Natural killer cell (primary cell): ENCODE measurements around the gene CDK14. TPM values are rescaled to one million over a fixed set of nuclear protein-coding genes. Genes with fewer than 3 reads are reported as not detected.

Experiments used
- ATAC-seq, 3 donors: fragments of 150-1000 bp in 2 of 3; fragments of 200-7000 bp in 1 of 3; cut with Tn5 transposase; 1 replicate in 1 of 3; 2 replicates in 2 of 3; pipeline ENCODE4 v1.10.0; 2021; ENCODE audit warnings: mild to moderate bottlenecking in 2 of 3, moderate library complexity in 2 of 3
- DNase-seq, 2 donors: peaks; one replicate each; pipeline versions ENCODE4 v3.0.0 to v3.0.0-alpha.2; 2013 to 2021; ENCODE audit warnings: mixed read lengths in 1 of 2
- H3K27ac ChIP-seq: one replicate; pipeline ENCODE4 v1.5.1; 2013; ENCODE audit warnings: mild to moderate bottlenecking, low read length
- H3K27me3 ChIP-seq: one replicate; pipeline ENCODE4 v1.6.1; 2013; ENCODE audit warnings: low read length; ENCODE audit not compliant: control insufficient read depth, insufficient read depth
- H3K36me3 ChIP-seq: one replicate; pipeline ENCODE4 v1.6.1; 2013; ENCODE audit warnings: low read length; ENCODE audit not compliant: control insufficient read depth, insufficient read depth
- H3K4me1 ChIP-seq: one replicate; pipeline ENCODE4 v1.6.1; 2013; ENCODE audit warnings: low read length; ENCODE audit not compliant: control insufficient read depth, insufficient read depth
- H3K4me3 ChIP-seq: one replicate; pipeline ENCODE4 v1.5.1; 2013; ENCODE audit warnings: low read length
- H3K9me3 ChIP-seq: one replicate; pipeline ENCODE4 v1.6.1; 2013; ENCODE audit warnings: low read length; ENCODE audit not compliant: control insufficient read depth, insufficient read depth
- H3K27ac Mint-ChIP-seq, 2 donors: one replicate each; pipeline ENCODE4 v1.8.0; 2022; ENCODE audit warnings: mild to moderate bottlenecking in 2 of 2, mixed read lengths in 2 of 2, moderate library complexity in 1 of 2
- H3K27me3 Mint-ChIP-seq, 2 donors: one replicate each; pipeline ENCODE4 v1.8.0; 2022; ENCODE audit warnings: low read depth in 2 of 2, mixed read lengths in 2 of 2
- H3K36me3 Mint-ChIP-seq: one replicate; pipeline ENCODE4 v1.8.0; 2022; ENCODE audit warnings: mixed read lengths
- H3K4me1 Mint-ChIP-seq, 2 donors: one replicate each; pipeline ENCODE4 v1.8.0; 2022; ENCODE audit warnings: mixed read lengths in 2 of 2
- H3K4me3 Mint-ChIP-seq: one replicate; pipeline ENCODE4 v1.8.0; 2022; ENCODE audit warnings: mild to moderate bottlenecking, moderate library complexity, mixed read lengths
- H3K9me3 Mint-ChIP-seq, 2 donors: one replicate each; pipeline ENCODE4 v1.8.0; 2022; ENCODE audit warnings: mixed read lengths in 2 of 2
- WGBS: methylation state at CpG from one replicate; pipeline ENCODE4 v1.1.7; 2013; ENCODE audit warnings: missing lambda C conversion rate; ENCODE audit not compliant: insufficient coverage; 5-methylcytosine and 5-hydroxymethylcytosine counted together
- intact Hi-C: fragments of 100-400 bp; cut with micrococcal nuclease; formaldehyde crosslinking; loops from one replicate; pipeline ENCODE4 v1.14.2; 2022
- total RNA-seq, 4 donors: library from RNA; stranded (reverse); fragments of 120-200 nt in 1 of 4; gene quantifications; one replicate each; pipeline versions ENCODE4 v1.2.3 to v1.2.4, GENCODE V29; 2013 to 2022
- TF ChIP-seq, protein P1 (sequence below): fragments of 200-600 bp; IDR thresholded peaks from one replicate; pipeline ENCODE4 v1.8.0; 2022; ENCODE audit warnings: antibody characterized with exemption

The CDK14 gene
- total RNA-seq, 3 donors from 2014 or later (not counting 1 experiment from before 2014, with no cell fraction given), result 1.2 to 12.5 (median 1.9) TPM

DNA sequence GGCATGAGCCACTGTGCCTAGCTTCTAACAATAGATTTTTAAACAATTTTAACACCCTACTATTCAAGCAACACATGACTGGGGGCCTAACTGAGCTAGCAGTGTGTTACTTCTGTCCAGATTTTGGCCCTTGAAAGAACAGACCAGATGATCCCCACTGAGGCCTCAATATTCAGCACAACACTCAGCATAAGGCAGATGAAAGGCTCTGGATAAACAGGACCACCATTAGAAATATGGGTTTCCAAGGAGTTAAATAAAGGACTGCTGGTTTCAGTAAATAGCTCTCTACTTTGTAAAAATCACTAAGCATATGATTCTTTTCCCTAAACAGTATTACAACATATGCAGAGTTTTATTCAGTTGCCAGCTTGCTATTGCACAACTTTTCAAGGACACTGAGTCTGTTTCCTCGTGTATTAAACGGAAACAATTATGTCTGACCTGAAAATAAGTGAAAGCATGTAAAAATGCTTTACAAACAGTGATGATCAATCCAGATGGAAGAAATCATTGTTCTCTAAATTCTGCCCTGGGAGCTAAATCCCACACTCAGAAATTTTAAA is 644.3 kb downstream of the CDK14 start:
- Histone ChIP-seq H3K9me3 (no peaks in the 10 kb centered on the region), H3K4me1 (no peaks in the 10 kb centered on the region), H3K36me3 (no peaks in the 10 kb centered on the region), H3K27ac (no peak overlapping the region), H3K4me3 (no peak overlapping the region), H3K27me3 (no peaks in the 10 kb centered on the region)
- no peaks in the 10 kb centered on the region for H3K27me3 Mint-ChIP-seq
- ATAC-seq (no peak), DNase-seq (no peak)
- H3K27ac Mint-ChIP-seq, result no peak overlapping the region
- no peak overlapping the region for H3K4me3 Mint-ChIP-seq
- H3K36me3 Mint-ChIP-seq, result no peaks in the 10 kb centered on the region
- H3K9me3 Mint-ChIP-seq, result no peaks in the 10 kb centered on the region
- no peaks in the 10 kb centered on the region for H3K4me1 Mint-ChIP-seq
- intact Hi-C loops, result no loop called here
- TF ChIP-seq, protein P1, sequence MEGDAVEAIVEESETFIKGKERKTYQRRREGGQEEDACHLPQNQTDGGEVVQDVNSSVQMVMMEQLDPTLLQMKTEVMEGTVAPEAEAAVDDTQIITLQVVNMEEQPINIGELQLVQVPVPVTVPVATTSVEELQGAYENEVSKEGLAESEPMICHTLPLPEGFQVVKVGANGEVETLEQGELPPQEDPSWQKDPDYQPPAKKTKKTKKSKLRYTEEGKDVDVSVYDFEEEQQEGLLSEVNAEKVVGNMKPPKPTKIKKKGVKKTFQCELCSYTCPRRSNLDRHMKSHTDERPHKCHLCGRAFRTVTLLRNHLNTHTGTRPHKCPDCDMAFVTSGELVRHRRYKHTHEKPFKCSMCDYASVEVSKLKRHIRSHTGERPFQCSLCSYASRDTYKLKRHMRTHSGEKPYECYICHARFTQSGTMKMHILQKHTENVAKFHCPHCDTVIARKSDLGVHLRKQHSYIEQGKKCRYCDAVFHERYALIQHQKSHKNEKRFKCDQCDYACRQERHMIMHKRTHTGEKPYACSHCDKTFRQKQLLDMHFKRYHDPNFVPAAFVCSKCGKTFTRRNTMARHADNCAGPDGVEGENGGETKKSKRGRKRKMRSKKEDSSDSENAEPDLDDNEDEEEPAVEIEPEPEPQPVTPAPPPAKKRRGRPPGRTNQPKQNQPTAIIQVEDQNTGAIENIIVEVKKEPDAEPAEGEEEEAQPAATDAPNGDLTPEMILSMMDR, result no peak
- WGBS, result 75% methylated on average over 2 of the region's 2 CpGs

DNA sequence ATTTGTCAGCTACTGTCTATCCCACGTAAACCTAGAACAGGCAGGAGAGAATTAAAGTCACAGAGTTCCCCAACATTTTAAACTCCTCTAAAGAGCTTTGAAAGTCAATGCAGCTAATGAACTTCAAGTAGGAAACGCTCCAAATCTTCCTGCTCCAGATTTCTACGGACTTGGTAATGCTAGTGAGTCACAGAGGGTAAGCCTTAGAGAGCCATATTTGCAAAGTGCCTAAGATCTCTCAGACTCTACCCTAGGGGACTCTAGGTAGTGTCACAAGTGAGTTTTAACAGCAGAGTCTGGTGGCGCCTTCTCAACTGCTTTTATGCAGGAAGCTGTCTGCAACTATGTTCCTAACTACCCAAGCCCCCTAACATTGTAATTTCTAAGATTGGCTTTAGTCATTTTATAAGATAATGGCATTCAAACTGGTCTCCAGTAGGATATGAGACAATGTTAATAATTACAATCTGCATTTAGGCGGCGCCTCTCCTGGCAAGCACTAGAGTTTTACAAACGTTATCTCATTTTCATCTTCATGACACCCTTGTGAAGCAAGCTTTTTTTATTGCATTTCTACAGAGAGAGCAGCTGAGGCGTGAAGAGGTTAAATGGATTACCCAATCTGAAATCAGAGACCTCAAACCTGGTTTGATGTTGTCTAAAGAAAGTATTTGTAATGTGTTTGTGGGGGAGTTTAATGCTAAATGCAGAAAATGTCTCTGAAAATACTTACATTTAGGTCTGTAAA is 646.1 kb downstream of the CDK14 start:
- DNase-seq (no peak), ATAC-seq (no peak)
- no peaks in the 10 kb centered on the region for H3K36me3 ChIP-seq
- H3K4me1 ChIP-seq, result no peaks in the 10 kb centered on the region
- no peaks in the 10 kb centered on the region for H3K4me1 Mint-ChIP-seq
- intact Hi-C loops, result no loop called here
- TF ChIP-seq, protein P1, result no peak
- no peak overlapping the region for H3K27ac ChIP-seq
- no peaks in the 10 kb centered on the region for H3K27me3 ChIP-seq
- no peak overlapping the region for H3K4me3 ChIP-seq
- H3K36me3 Mint-ChIP-seq, result no peaks in the 10 kb centered on the region
- H3K9me3 Mint-ChIP-seq, result no peaks in the 10 kb centered on the region
- H3K27ac Mint-ChIP-seq, result no peak overlapping the region
- H3K27me3 Mint-ChIP-seq, result no peaks in the 10 kb centered on the region
- no peaks in the 10 kb centered on the region for H3K9me3 ChIP-seq
- no peak overlapping the region for H3K4me3 Mint-ChIP-seq
- WGBS, result 84% methylated on average over 8 of the region's 8 CpGs

DNA sequence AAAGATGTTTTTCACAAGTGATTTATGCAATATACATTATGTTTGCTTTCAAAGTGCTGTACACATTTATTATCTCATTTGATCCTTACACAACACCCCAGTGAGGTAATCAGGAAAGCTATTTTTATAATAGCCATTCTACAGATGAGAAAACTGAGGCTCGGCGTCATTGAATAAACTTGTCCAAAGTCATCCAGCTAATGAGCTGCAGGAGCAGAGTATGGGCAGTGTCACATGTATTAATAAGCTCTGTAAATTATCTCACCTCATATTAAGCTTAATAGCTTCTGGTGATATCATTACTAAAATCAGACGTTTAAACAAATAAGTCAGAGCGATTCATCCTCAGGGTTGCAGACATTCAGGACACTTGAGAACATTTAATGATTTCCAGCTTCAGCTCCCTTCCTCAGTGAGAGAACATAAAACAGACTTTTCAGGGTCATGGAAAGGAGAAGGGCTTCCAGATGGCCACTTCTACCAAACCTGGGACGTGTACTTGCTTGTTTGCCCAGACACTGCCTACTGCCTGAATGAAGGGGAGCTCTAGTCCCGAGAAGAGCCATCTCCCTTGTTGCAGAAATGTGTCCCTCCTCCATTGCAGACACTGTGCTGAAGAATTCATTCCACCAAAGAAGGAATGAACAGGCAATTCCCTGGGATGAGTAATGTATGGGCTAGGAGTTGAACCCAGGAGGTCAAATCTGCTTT is 647.6 kb downstream of the CDK14 start:
- ATAC-seq, result no peak
- no peaks in the 10 kb centered on the region for H3K36me3 Mint-ChIP-seq
- Histone ChIP-seq H3K4me3 (no peak overlapping the region), H3K4me1 (no peaks in the 10 kb centered on the region), H3K27ac (no peak overlapping the region), H3K36me3 (no peaks in the 10 kb centered on the region), H3K27me3 (no peaks in the 10 kb centered on the region), H3K9me3 (no peaks in the 10 kb centered on the region)
- WGBS, result 89% methylated on average over 6 of the region's 6 CpGs
- no peaks in the 10 kb centered on the region for H3K27me3 Mint-ChIP-seq
- no peaks in the 10 kb centered on the region for H3K4me1 Mint-ChIP-seq
- H3K9me3 Mint-ChIP-seq, result no peaks in the 10 kb centered on the region
- no peak overlapping the region for H3K4me3 Mint-ChIP-seq
- no peak for DNase-seq
- TF ChIP-seq, protein P1, result no peak
- no peak overlapping the region for H3K27ac Mint-ChIP-seq
- intact Hi-C loops, result no loop called here
